Measurements from ENCODE around the gene CRYGA. TPM values are rescaled to one million over a fixed set of nuclear protein-coding genes. Genes with fewer than 3 reads are reported as not detected.

Gene CRYGA
- total RNA-seq, 5 donors from 2014 or later (not counting 1 experiment from before 2014, with no cell fraction given): not detected

- H3K4me3 Mint-ChIP-seq: no peak overlapping the region
- Histone ChIP-seq H3K36me3 (ENCODE audit: control insufficient read depth in 2 of 2, extremely low read depth in 1 of 2, insufficient read depth in 1 of 2, low read length in 1 of 2) (no peaks in the 10 kb centered on the region), H3K9me3 (no peaks in the 10 kb centered on the region), H3K4me1 (ENCODE audit: control insufficient read depth in 1 of 2, extremely low read depth in 1 of 2, insufficient read depth in 2 of 2, low read length in 2 of 2) (no peaks in the 10 kb centered on the region), H3K27ac (ENCODE audit: low read length) (no peak overlapping the region), H3K4me3 (ENCODE audit: control insufficient read depth in 1 of 2, extremely low read depth in 1 of 2, low read length in 1 of 2) (no peak overlapping the region), H3K27me3 (replicated peaks in 1 of 2; ENCODE audit: control insufficient read depth in 2 of 2, extremely low read depth in 1 of 2, insufficient read depth in 2 of 2, low read length in 1 of 2) (no peaks in the 10 kb centered on the region)
- peaks cover 3 to 4% of the 10 kb centered on the region in 2 donors for H3K27me3 Mint-ChIP-seq
- ChIA-PET CTCF (interaction anchor here in 1 of 2 donors (0.5 kb wide), 1 partner anchor 237 kb away, joined by 3 read pairs; no protein-coding TSS in a partner anchor), POLR2A (no interaction called here)
- H3K9me3 Mint-ChIP-seq: no peaks in the 10 kb centered on the region
- no peaks in the 10 kb centered on the region for H3K36me3 Mint-ChIP-seq
- 17% methylated on average over 1 of the region's 7 CpGs for WGBS (ENCODE audit: insufficient coverage)
- DNase-seq (no peak), ATAC-seq (replicated peaks in 1 of 4) (no peak)
- peaks cover 0 to 3% (median 0%) of the 10 kb centered on the region in 3 donors for H3K4me1 Mint-ChIP-seq
- H3K27ac Mint-ChIP-seq: no peak overlapping the region
Measured at GRCh38 chr2:208183526-208183925, 20.1 kb upstream of the CRYGA start.

DNA sequence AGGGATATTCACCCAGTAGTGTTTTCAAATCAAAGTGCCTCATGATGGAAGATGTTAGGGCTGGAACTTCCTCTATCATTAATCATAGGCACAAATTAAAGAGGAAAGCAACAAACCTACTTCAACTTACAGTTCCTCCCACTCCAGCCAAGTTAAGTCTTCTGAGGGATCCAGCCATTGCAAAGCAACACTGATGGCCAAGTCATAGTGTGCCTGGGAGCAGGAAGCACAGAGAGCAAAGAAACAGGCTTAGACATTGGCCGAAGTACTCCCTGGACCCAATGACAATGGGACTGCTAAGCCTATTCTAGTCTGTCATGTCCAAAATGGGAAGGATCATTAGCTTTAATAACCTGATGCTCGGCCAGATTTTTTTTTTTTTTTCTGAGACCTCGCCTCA lies 19.4 kb upstream of the CRYGA start:
- 87% methylated on average over 1 of the region's 3 CpGs for WGBS (ENCODE audit: insufficient coverage)
- POLR2A ChIA-PET: no interaction called here
- DNase-seq (no peak), ATAC-seq (replicated peaks in 1 of 4) (no peak)
- H3K36me3 Mint-ChIP-seq: no peaks in the 10 kb centered on the region
- no peak overlapping the region for H3K27ac Mint-ChIP-seq
- Histone ChIP-seq H3K9me3 (no peaks in the 10 kb centered on the region), H3K27me3 (replicated peaks in 1 of 2; ENCODE audit: control insufficient read depth in 2 of 2, extremely low read depth in 1 of 2, insufficient read depth in 2 of 2, low read length in 1 of 2) (no peaks in the 10 kb centered on the region), H3K4me1 (ENCODE audit: control insufficient read depth in 1 of 2, extremely low read depth in 1 of 2, insufficient read depth in 2 of 2, low read length in 2 of 2) (no peaks in the 10 kb centered on the region), H3K36me3 (ENCODE audit: control insufficient read depth in 2 of 2, extremely low read depth in 1 of 2, insufficient read depth in 1 of 2, low read length in 1 of 2) (no peaks in the 10 kb centered on the region), H3K4me3 (ENCODE audit: control insufficient read depth in 1 of 2, extremely low read depth in 1 of 2, low read length in 1 of 2) (no peak overlapping the region), H3K27ac (ENCODE audit: low read length) (no peak overlapping the region)
- H3K4me1 Mint-ChIP-seq: peaks cover 0 to 3% (median 0%) of the 10 kb centered on the region in 3 donors
- CTCF ChIA-PET: no interaction called here
- H3K9me3 Mint-ChIP-seq: no peaks in the 10 kb centered on the region
- peaks cover 3 to 4% of the 10 kb centered on the region in 2 donors for H3K27me3 Mint-ChIP-seq
- no peak overlapping the region for H3K4me3 Mint-ChIP-seq

- ATAC-seq (replicated peaks in 1 of 4) (no peak), DNase-seq (no peak)
- H3K27me3 Mint-ChIP-seq: peaks cover 0 to 5% of the 10 kb centered on the region in 2 donors
- Histone ChIP-seq H3K4me3 (ENCODE audit: control insufficient read depth in 1 of 2, extremely low read depth in 1 of 2, low read length in 1 of 2) (no peak overlapping the region), H3K4me1 (ENCODE audit: control insufficient read depth in 1 of 2, extremely low read depth in 1 of 2, insufficient read depth in 2 of 2, low read length in 2 of 2) (peaks cover 0 to 2% of the 10 kb centered on the region in 2 experiments), H3K27me3 (replicated peaks in 1 of 2; ENCODE audit: control insufficient read depth in 2 of 2, extremely low read depth in 1 of 2, insufficient read depth in 2 of 2, low read length in 1 of 2) (peaks cover 0 to under 1% of the 10 kb centered on the region in 2 experiments), H3K27ac (ENCODE audit: low read length) (no peak overlapping the region), H3K9me3 (no peaks in the 10 kb centered on the region), H3K36me3 (ENCODE audit: control insufficient read depth in 2 of 2, extremely low read depth in 1 of 2, insufficient read depth in 1 of 2, low read length in 1 of 2) (no peaks in the 10 kb centered on the region)
- H3K36me3 Mint-ChIP-seq: no peaks in the 10 kb centered on the region
- ChIA-PET POLR2A (no interaction called here), CTCF (interaction anchor here in 1 of 2 donors (0.6 kb wide), 1 partner anchor 763 kb away, joined by 3 read pairs; no protein-coding TSS in a partner anchor)
- no peaks in the 10 kb centered on the region for H3K9me3 Mint-ChIP-seq
- peaks cover 0 to 3% (median 3%) of the 10 kb centered on the region in 3 donors for H3K4me1 Mint-ChIP-seq
- no peak overlapping the region for H3K4me3 Mint-ChIP-seq
- H3K27ac Mint-ChIP-seq: no peak overlapping the region
- no CpG with 5 or more reads among the region's 4 CpGs for WGBS (ENCODE audit: insufficient coverage)
Measured at GRCh38 chr2:208179028-208179609, 15.7 kb upstream of the CRYGA start.

GRCh38 chr2:208175840-208176153 lies 12.4 kb upstream of the CRYGA start:
- Mint-ChIP-seq H3K9me3 (no peaks in the 10 kb centered on the region), H3K27ac (no peak overlapping the region), H3K4me1 (peaks cover 0 to 3% (median 3%) of the 10 kb centered on the region in 3 donors), H3K4me3 (no peak overlapping the region), H3K27me3 (peaks cover 8 to 24% of the 10 kb centered on the region in 2 donors), H3K36me3 (no peaks in the 10 kb centered on the region)
- DNase-seq: no peak
- WGBS (ENCODE audit: insufficient coverage): 81% methylated on average over 5 of the region's 6 CpGs
- CTCF ChIA-PET: interaction anchor here (0.6 to 1.5 kb wide), 12 partner anchors 12 to 229 kb away, joined by 3 to 6 read pairs (median 4); partner anchors contain the start of genes IDH1 (in 1 of the 2) and PIKFYVE (in 1 of the 2)
- no peaks in the 10 kb centered on the region for H3K9me3 ChIP-seq
- POLR2A ChIA-PET: interaction anchor here in 1 of 2 donors (0.7 kb wide), 1 partner anchor 92 kb away, joined by 5 read pairs; no protein-coding TSS in a partner anchor
- peaks cover 0 to 2% of the 10 kb centered on the region in 2 experiments for H3K4me1 ChIP-seq (ENCODE audit: control insufficient read depth in 1 of 2, extremely low read depth in 1 of 2, insufficient read depth in 2 of 2, low read length in 2 of 2)
- H3K4me3 ChIP-seq (ENCODE audit: control insufficient read depth in 1 of 2, extremely low read depth in 1 of 2, low read length in 1 of 2): no peak overlapping the region
- H3K36me3 ChIP-seq (ENCODE audit: control insufficient read depth in 2 of 2, extremely low read depth in 1 of 2, insufficient read depth in 1 of 2, low read length in 1 of 2): no peaks in the 10 kb centered on the region
- peaks cover 0 to 8% of the 10 kb centered on the region in 2 experiments for H3K27me3 ChIP-seq (replicated peaks in 1 of 2; ENCODE audit: control insufficient read depth in 2 of 2, extremely low read depth in 1 of 2, insufficient read depth in 2 of 2, low read length in 1 of 2)
- H3K27ac ChIP-seq (ENCODE audit: low read length): no peak overlapping the region
- ATAC-seq (replicated peaks in 1 of 4): no peak

GRCh38 chr2:208175069-208175839 lies 11.9 kb upstream of the CRYGA start:
- ATAC-seq (replicated peaks in 1 of 4): peak; percentile 89 to 94 (median 90)
- DNase-seq: peak; percentile 3 to 75 (median 34)
- no peak overlapping the region for H3K27ac ChIP-seq (ENCODE audit: low read length)
- peaks cover 0 to 8% of the 10 kb centered on the region in 2 experiments for H3K27me3 ChIP-seq (replicated peaks in 1 of 2; ENCODE audit: control insufficient read depth in 2 of 2, extremely low read depth in 1 of 2, insufficient read depth in 2 of 2, low read length in 1 of 2)
- Mint-ChIP-seq H3K27me3 (peaks cover 8 to 24% of the 10 kb centered on the region in 2 donors), H3K27ac (no peak overlapping the region), H3K4me1 (peaks cover 0 to 3% (median 3%) of the 10 kb centered on the region in 3 donors), H3K4me3 (no peak overlapping the region), H3K9me3 (no peaks in the 10 kb centered on the region), H3K36me3 (no peaks in the 10 kb centered on the region)
- CTCF ChIA-PET: interaction anchor here (0.5 to 1.5 kb wide), 19 partner anchors 11 to 1004 kb away, joined by 3 to 8 read pairs (median 3); partner anchors contain the start of genes IDH1 (in 1 of the 2) and PIKFYVE (in 1 of the 2)
- POLR2A ChIA-PET: interaction anchor here in 1 of 2 donors (0.7 kb wide), 1 partner anchor 93 kb away, joined by 5 read pairs; no protein-coding TSS in a partner anchor
- no peaks in the 10 kb centered on the region for H3K36me3 ChIP-seq (ENCODE audit: control insufficient read depth in 2 of 2, extremely low read depth in 1 of 2, insufficient read depth in 1 of 2, low read length in 1 of 2)
- H3K9me3 ChIP-seq: no peaks in the 10 kb centered on the region
- H3K4me1 ChIP-seq (ENCODE audit: control insufficient read depth in 1 of 2, extremely low read depth in 1 of 2, insufficient read depth in 2 of 2, low read length in 2 of 2): peaks cover 0 to 2% of the 10 kb centered on the region in 2 experiments
- WGBS (ENCODE audit: insufficient coverage): 82% methylated on average over 7 of the region's 21 CpGs
- H3K4me3 ChIP-seq (ENCODE audit: control insufficient read depth in 1 of 2, extremely low read depth in 1 of 2, low read length in 1 of 2): no peak overlapping the region

GRCh38 chr2:208174144-208174543 lies 10.8 kb upstream of the CRYGA start:
- ChIA-PET POLR2A (no interaction called here), CTCF (interaction anchor here (0.5 to 0.6 kb wide), 2 partner anchors 231 to 1003 kb away, joined by 3 read pairs; no protein-coding TSS in a partner anchor)
- Mint-ChIP-seq H3K4me3 (no peak overlapping the region), H3K4me1 (peaks cover 0 to 3% (median 3%) of the 10 kb centered on the region in 3 donors), H3K36me3 (no peaks in the 10 kb centered on the region), H3K9me3 (no peaks in the 10 kb centered on the region), H3K27me3 (peaks cover 12 to 28% of the 10 kb centered on the region in 2 donors), H3K27ac (no peak overlapping the region)
- H3K4me3 ChIP-seq (ENCODE audit: control insufficient read depth in 1 of 2, extremely low read depth in 1 of 2, low read length in 1 of 2): no peak overlapping the region
- ATAC-seq (replicated peaks in 1 of 4) (no peak), DNase-seq (no peak)
- 87% methylated on average over 7 of the region's 9 CpGs for WGBS (ENCODE audit: insufficient coverage)
- H3K27me3 ChIP-seq (replicated peaks in 1 of 2; ENCODE audit: control insufficient read depth in 2 of 2, extremely low read depth in 1 of 2, insufficient read depth in 2 of 2, low read length in 1 of 2): peaks cover 0 to 8% of the 10 kb centered on the region in 2 experiments
- no peaks in the 10 kb centered on the region for H3K36me3 ChIP-seq (ENCODE audit: control insufficient read depth in 2 of 2, extremely low read depth in 1 of 2, insufficient read depth in 1 of 2, low read length in 1 of 2)
- H3K27ac ChIP-seq (ENCODE audit: low read length): no peak overlapping the region
- H3K4me1 ChIP-seq (ENCODE audit: control insufficient read depth in 1 of 2, extremely low read depth in 1 of 2, insufficient read depth in 2 of 2, low read length in 2 of 2): peaks cover 0 to 2% of the 10 kb centered on the region in 2 experiments
- no peaks in the 10 kb centered on the region for H3K9me3 ChIP-seq
